ENCODE measurements around the gene GREB1.

The GREB1 gene

DNA sequence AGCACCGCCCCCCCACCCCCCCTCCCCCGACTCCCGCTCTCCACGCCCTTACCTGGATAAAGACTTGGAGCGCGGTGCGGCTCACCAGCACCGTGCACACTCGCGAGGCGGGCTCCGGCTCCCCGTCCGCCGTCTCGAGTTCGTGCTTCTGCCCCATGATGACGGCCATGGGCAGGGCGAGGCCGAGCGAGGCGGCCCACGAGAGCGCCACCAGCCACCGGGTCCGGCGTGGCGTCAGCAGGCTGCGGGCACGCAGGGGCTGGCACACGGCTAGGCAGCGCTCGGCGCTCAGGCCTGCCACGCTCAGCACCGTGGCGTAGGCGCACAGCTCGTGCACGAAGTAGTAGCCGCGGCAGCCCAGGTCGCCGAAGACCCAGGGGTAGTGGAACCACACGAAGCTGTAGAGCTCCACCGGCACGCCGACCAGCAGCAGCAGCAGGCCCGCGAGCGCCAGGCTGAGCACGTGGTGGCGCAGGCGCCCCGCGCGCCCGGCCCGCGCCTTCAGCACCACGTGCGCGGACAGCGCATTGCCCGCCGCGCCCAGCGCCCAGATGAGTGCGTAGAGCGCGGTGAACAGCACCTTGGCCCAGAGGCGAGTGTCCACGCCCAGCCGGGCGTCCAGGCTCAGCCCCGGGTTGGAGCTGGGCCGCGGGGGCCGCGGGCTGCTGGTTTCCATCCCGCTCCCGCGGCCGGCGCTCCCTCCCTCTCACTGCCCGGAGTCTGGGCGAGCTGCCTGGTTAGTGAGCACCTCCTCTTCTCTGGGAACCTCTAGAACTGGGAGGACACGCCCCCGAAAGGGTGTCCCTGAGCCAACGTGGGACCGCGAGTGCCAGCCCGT is 135.8 kb downstream of the GREB1 start, which contains the start of gene NTSR2:
TSS of gene NTSR2 (minus strand) at position 742 of the 838 bp plus-strand sequence. CDS start at position 676, 66 bp downstream.
- no peak within 1 kb of the TSS for H2BK5ac ChIP-seq (ENCODE audit: low read depth, low read length, poor library complexity, severe bottlenecking)
- no peak within 1 kb of the TSS for H3K14ac ChIP-seq (ENCODE audit: low read length in 2 of 2)
- no peak within 1 kb of the TSS for H2AK5ac ChIP-seq (ENCODE audit: low read length, severe bottlenecking)
- H3K9me3 ChIP-seq (ENCODE audit: control insufficient read depth, low read length), result no peaks in the 10 kb centered on the region
- H4K91ac ChIP-seq (ENCODE audit: low read length), result no peak within 1 kb of the TSS
- H3K36me3 ChIP-seq (ENCODE audit: control insufficient read depth in 1 of 2, insufficient read depth in 2 of 2, low read depth in 1 of 2, low read length in 2 of 2), result peaks cover 0 to 4% of the 10 kb centered on the region in 2 experiments
- H3K9ac ChIP-seq (ENCODE audit: low read length), result no peak within 1 kb of the TSS
- H3K23ac ChIP-seq (ENCODE audit: low read length in 2 of 2), result no peak within 1 kb of the TSS
- no peak within 1 kb of the TSS for H3K4ac ChIP-seq (ENCODE audit: low read depth in 1 of 2, low read length in 2 of 2)
- no peak within 1 kb of the TSS for H2BK120ac ChIP-seq (ENCODE audit: low read depth, low read length)
- H2BK12ac ChIP-seq (ENCODE audit: low read length in 2 of 2), result no peak within 1 kb of the TSS
- no peak within 1 kb of the TSS for H3K18ac ChIP-seq (ENCODE audit: low read depth in 1 of 2, low read length in 2 of 2)
- H3K27ac ChIP-seq (ENCODE audit: low read length, poor library complexity, severe bottlenecking), result no peak within 1 kb of the TSS
- no peak within 1 kb of the TSS for H4K8ac ChIP-seq (ENCODE audit: low read length)
- no peaks in the 10 kb centered on the region for H3K79me1 ChIP-seq (replicated peaks; ENCODE audit: low read length, poor library complexity, severe bottlenecking)
- WGBS, result 37% methylated on average over 86 of the region's 93 CpGs
- H3K27me3 ChIP-seq (ENCODE audit: control insufficient read depth in 1 of 2, insufficient read depth in 1 of 2, low read length in 2 of 2), result peaks cover 35 to 72% of the 10 kb centered on the region in 2 experiments
- H2AFZ ChIP-seq (ENCODE audit: low read depth, low read length), result no peak within 1 kb of the TSS
- peak within 1 kb of the TSS; percentile 15 to 24 for H3K4me3 ChIP-seq (ENCODE audit: insufficient read depth in 1 of 2, low read depth in 1 of 2, low read length in 2 of 2)
- DNase-seq, result peak; percentile 54
- no peak within 1 kb of the TSS for H3K4me2 ChIP-seq (ENCODE audit: low read length, poor library complexity, severe bottlenecking)
- H2BK15ac ChIP-seq (ENCODE audit: low read depth, poor library complexity, severe bottlenecking), result no peak within 1 kb of the TSS
- H3K4me1 ChIP-seq (ENCODE audit: control insufficient read depth, insufficient read depth, low read depth, low read length), result peaks cover 8% of the 10 kb centered on the region

DNA sequence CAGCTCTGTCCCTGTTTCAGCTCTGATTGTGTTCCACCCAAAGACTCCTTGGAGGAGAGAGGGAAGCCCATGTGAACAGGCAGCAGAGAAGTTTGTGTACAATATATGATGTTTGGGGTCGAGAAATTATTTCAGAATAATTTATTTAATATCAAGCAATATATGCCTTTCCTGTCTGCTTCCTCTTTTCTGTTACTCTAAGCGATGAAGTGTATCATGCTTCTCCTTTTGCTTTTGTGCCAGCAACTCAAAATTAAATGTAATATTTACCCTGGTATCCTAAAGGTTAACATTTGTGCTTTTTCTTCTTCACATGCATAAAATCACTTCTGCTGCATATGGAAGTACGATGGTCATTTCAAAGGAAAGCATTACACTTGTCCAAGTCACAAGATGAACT is 138.6 kb downstream of the GREB1 start:
- Histone ChIP-seq H2BK12ac (ENCODE audit: low read length in 2 of 2) (no peak overlapping the region), H3K36me3 (ENCODE audit: control insufficient read depth in 1 of 2, insufficient read depth in 2 of 2, low read depth in 1 of 2, low read length in 2 of 2) (peaks cover 0 to 4% of the 10 kb centered on the region in 2 experiments), H2BK5ac (ENCODE audit: low read depth, low read length, poor library complexity, severe bottlenecking) (no peak overlapping the region), H3K14ac (ENCODE audit: low read length in 2 of 2) (no peak overlapping the region), H2BK120ac (ENCODE audit: low read depth, low read length) (no peak overlapping the region), H2BK15ac (ENCODE audit: low read depth, poor library complexity, severe bottlenecking) (no peak overlapping the region), H3K18ac (ENCODE audit: low read depth in 1 of 2, low read length in 2 of 2) (no peak overlapping the region), H3K9ac (ENCODE audit: low read length) (no peak overlapping the region), H2AFZ (ENCODE audit: low read depth, low read length) (no peak overlapping the region), H3K23ac (ENCODE audit: low read length in 2 of 2) (no peak overlapping the region), H3K4me3 (ENCODE audit: insufficient read depth in 1 of 2, low read depth in 1 of 2, low read length in 2 of 2) (no peak overlapping the region), H4K8ac (ENCODE audit: low read length) (no peak overlapping the region), H3K27me3 (ENCODE audit: control insufficient read depth in 1 of 2, insufficient read depth in 1 of 2, low read length in 2 of 2) (peaks cover 41 to 78% of the 10 kb centered on the region in 2 experiments), H2AK5ac (ENCODE audit: low read length, severe bottlenecking) (no peak overlapping the region), H3K4me2 (ENCODE audit: low read length, poor library complexity, severe bottlenecking) (no peak overlapping the region), H3K4me1 (ENCODE audit: control insufficient read depth, insufficient read depth, low read depth, low read length) (peaks cover 9% of the 10 kb centered on the region), H3K4ac (ENCODE audit: low read depth in 1 of 2, low read length in 2 of 2) (no peak overlapping the region), H3K79me1 (replicated peaks; ENCODE audit: low read length, poor library complexity, severe bottlenecking) (no peaks in the 10 kb centered on the region), H3K27ac (ENCODE audit: low read length, poor library complexity, severe bottlenecking) (no peak overlapping the region), H3K9me3 (ENCODE audit: control insufficient read depth, low read length) (no peaks in the 10 kb centered on the region), H4K91ac (ENCODE audit: low read length) (no peak overlapping the region)
- 84% methylated on average over 2 of the region's 3 CpGs for WGBS
- DNase-seq, result no peak

DNA sequence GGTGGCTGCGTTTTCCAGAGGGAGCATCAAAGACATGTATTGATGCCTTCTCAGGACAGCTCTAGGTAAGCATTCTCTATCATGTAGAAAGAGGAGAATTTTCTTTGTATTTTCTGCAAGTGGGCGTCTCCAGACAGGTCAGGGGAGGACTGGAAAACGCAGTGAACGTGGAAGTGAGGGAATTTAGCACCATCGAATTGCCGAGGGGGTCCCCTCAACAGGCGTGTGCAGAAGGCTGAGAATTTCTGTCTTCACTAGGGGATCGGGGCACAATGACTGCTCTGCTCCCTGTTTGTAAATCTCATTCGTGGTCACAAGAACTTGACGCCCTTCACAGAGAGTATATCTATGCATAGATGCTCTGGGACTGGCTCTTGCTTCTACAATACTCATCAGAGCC is 141.1 kb downstream of the GREB1 start:
- 75% methylated on average over 8 of the region's 10 CpGs for WGBS
- H2BK5ac ChIP-seq (ENCODE audit: low read depth, low read length, poor library complexity, severe bottlenecking), result no peak overlapping the region
- no peak for DNase-seq

DNA sequence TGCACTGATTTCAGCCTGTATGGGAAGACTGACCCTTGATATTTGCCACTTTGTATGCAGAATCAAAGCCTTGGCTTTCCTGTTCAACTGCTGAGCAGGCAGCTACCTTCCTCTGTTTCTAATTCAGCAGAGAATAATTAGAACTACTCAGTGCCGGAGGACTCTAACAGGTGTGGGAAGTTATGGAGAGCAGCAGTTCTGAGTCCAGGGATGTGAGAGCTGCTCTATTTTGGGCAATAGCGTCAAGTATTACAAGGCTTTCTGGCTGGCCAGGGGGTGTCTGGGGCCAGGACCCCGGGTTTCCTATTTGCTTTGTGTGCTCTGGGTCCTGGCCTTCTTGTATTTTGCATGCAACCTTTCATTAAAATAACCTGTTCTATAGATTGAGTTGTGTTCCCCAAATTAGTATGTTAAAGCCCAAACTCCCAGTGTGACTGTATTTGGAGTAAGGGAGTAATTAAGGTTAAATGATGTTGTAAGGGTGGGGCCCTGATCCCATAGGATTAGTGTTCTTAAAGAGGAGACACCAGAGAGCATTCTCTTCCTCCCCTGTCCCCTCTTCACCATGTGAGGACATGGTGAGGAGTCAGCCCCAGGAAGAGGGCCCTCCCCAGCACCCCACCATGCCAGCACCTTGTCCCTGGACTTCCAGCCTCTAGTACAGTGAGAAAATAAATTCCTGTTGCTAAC is 141.7 kb downstream of the GREB1 start:
- H4K91ac ChIP-seq (ENCODE audit: low read length), result no peak overlapping the region
- H3K79me1 ChIP-seq (replicated peaks; ENCODE audit: low read length, poor library complexity, severe bottlenecking), result no peaks in the 10 kb centered on the region
- H3K23ac ChIP-seq (ENCODE audit: low read length in 2 of 2), result no peak overlapping the region
- H2AFZ ChIP-seq (ENCODE audit: low read depth, low read length), result no peak overlapping the region
- H3K4me3 ChIP-seq (ENCODE audit: insufficient read depth in 1 of 2, low read depth in 1 of 2, low read length in 2 of 2), result no peak overlapping the region
- H2BK5ac ChIP-seq (ENCODE audit: low read depth, low read length, poor library complexity, severe bottlenecking), result no peak overlapping the region
- H3K27ac ChIP-seq (ENCODE audit: low read length, poor library complexity, severe bottlenecking), result no peak overlapping the region
- no peak overlapping the region for H2BK12ac ChIP-seq (ENCODE audit: low read length in 2 of 2)
- no peak overlapping the region for H3K4ac ChIP-seq (ENCODE audit: low read depth in 1 of 2, low read length in 2 of 2)
- no peak overlapping the region for H3K14ac ChIP-seq (ENCODE audit: low read length in 2 of 2)
- 68% methylated on average over 3 of the region's 3 CpGs for WGBS
- no peak overlapping the region for H4K8ac ChIP-seq (ENCODE audit: low read length)
- peaks cover 4% of the 10 kb centered on the region for H3K4me1 ChIP-seq (ENCODE audit: control insufficient read depth, insufficient read depth, low read depth, low read length)
- no peak overlapping the region for H3K9ac ChIP-seq (ENCODE audit: low read length)
- no peak overlapping the region for H2BK120ac ChIP-seq (ENCODE audit: low read depth, low read length)
- no peak overlapping the region for H2AK5ac ChIP-seq (ENCODE audit: low read length, severe bottlenecking)
- DNase-seq, result no peak
- H2BK15ac ChIP-seq (ENCODE audit: low read depth, poor library complexity, severe bottlenecking), result no peak overlapping the region
- H3K36me3 ChIP-seq (ENCODE audit: control insufficient read depth in 1 of 2, insufficient read depth in 2 of 2, low read depth in 1 of 2, low read length in 2 of 2), result no peaks in the 10 kb centered on the region
- no peak overlapping the region for H3K4me2 ChIP-seq (ENCODE audit: low read length, poor library complexity, severe bottlenecking)
- no peak overlapping the region for H3K18ac ChIP-seq (ENCODE audit: low read depth in 1 of 2, low read length in 2 of 2)
- H3K9me3 ChIP-seq (ENCODE audit: control insufficient read depth, low read length), result no peaks in the 10 kb centered on the region
- H3K27me3 ChIP-seq (ENCODE audit: control insufficient read depth in 1 of 2, insufficient read depth in 1 of 2, low read length in 2 of 2), result peaks cover 34 to 85% of the 10 kb centered on the region in 2 experiments

More for the DNA sequence above, 141.1 kb downstream of the GREB1 start:
- no peak overlapping the region for H3K4ac ChIP-seq (ENCODE audit: low read depth in 1 of 2, low read length in 2 of 2)
- no peaks in the 10 kb centered on the region for H3K36me3 ChIP-seq (ENCODE audit: control insufficient read depth in 1 of 2, insufficient read depth in 2 of 2, low read depth in 1 of 2, low read length in 2 of 2)
- H3K9me3 ChIP-seq (ENCODE audit: control insufficient read depth, low read length), result no peaks in the 10 kb centered on the region
- H3K18ac ChIP-seq (ENCODE audit: low read depth in 1 of 2, low read length in 2 of 2), result no peak overlapping the region
- H3K4me3 ChIP-seq (ENCODE audit: insufficient read depth in 1 of 2, low read depth in 1 of 2, low read length in 2 of 2), result no peak overlapping the region
- no peak overlapping the region for H2BK120ac ChIP-seq (ENCODE audit: low read depth, low read length)
- no peak overlapping the region for H3K14ac ChIP-seq (ENCODE audit: low read length in 2 of 2)
- no peak overlapping the region for H2AK5ac ChIP-seq (ENCODE audit: low read length, severe bottlenecking)
- H2AFZ ChIP-seq (ENCODE audit: low read depth, low read length), result no peak overlapping the region
- H2BK12ac ChIP-seq (ENCODE audit: low read length in 2 of 2), result no peak overlapping the region
- no peak overlapping the region for H4K8ac ChIP-seq (ENCODE audit: low read length)
- no peaks in the 10 kb centered on the region for H3K79me1 ChIP-seq (replicated peaks; ENCODE audit: low read length, poor library complexity, severe bottlenecking)
- peaks cover 4% of the 10 kb centered on the region for H3K4me1 ChIP-seq (ENCODE audit: control insufficient read depth, insufficient read depth, low read depth, low read length)
- H3K27me3 ChIP-seq (ENCODE audit: control insufficient read depth in 1 of 2, insufficient read depth in 1 of 2, low read length in 2 of 2), result peaks cover 40 to 85% of the 10 kb centered on the region in 2 experiments
- H3K27ac ChIP-seq (ENCODE audit: low read length, poor library complexity, severe bottlenecking), result no peak overlapping the region
- H4K91ac ChIP-seq (ENCODE audit: low read length), result no peak overlapping the region
- no peak overlapping the region for H2BK15ac ChIP-seq (ENCODE audit: low read depth, poor library complexity, severe bottlenecking)
- no peak overlapping the region for H3K4me2 ChIP-seq (ENCODE audit: low read length, poor library complexity, severe bottlenecking)
- H3K9ac ChIP-seq (ENCODE audit: low read length), result no peak overlapping the region
- no peak overlapping the region for H3K23ac ChIP-seq (ENCODE audit: low read length in 2 of 2)

Data from mesenchymal stem cell (in vitro differentiated cells and primary cell).